Chondrocyte (in vitro differentiated cells): ENCODE results near the gene RBMS1. TPM values are rescaled to one million over a fixed set of nuclear protein-coding genes. Genes with fewer than 3 reads are reported as not detected.

ENCODE experiments used
- DNase-seq: peaks from one replicate; pipeline ENCODE4 v3.0.0; 2021; ENCODE audit warnings: mixed read lengths, low spot score
- H3K27ac Mint-ChIP-seq: one replicate; pipeline ENCODE4 v1.8.0; 2021; ENCODE audit warnings: mild to moderate bottlenecking, moderate library complexity, mixed read lengths; ENCODE audit not compliant: unreplicated experiment
- H3K27me3 Mint-ChIP-seq: 2 replicates; pipeline ENCODE4 v1.8.0; 2021; ENCODE audit warnings: low read depth, mixed read lengths
- H3K36me3 Mint-ChIP-seq: 2 replicates; pipeline ENCODE4 v1.8.0; 2021; ENCODE audit warnings: low read depth, mixed read lengths
- H3K4me1 Mint-ChIP-seq: 2 replicates; pipeline ENCODE4 v1.8.0; 2021; ENCODE audit warnings: low read depth, mild to moderate bottlenecking, mixed read lengths
- H3K4me3 Mint-ChIP-seq: one replicate; pipeline ENCODE4 v1.8.0; 2021; ENCODE audit warnings: mild to moderate bottlenecking, moderate library complexity, mixed read lengths; ENCODE audit not compliant: unreplicated experiment
- H3K9me3 Mint-ChIP-seq: 2 replicates; pipeline ENCODE4 v1.8.0; 2021; ENCODE audit warnings: low read depth, mixed read lengths
- CTCF ChIP-seq: fragments of 200-600 bp; sonication (generic); IDR thresholded peaks from 2 replicates; pipeline ENCODE4 v1.5.0; 2021; ENCODE audit warnings: antibody characterized with exemption, mild to moderate bottlenecking, moderate library complexity
- total RNA-seq: library from RNA; stranded (reverse); gene quantifications from 3 replicates; pipeline ENCODE4 v1.2.1, GENCODE V29; 2021

RBMS1 gene
- total RNA-seq, 1 donor from 2014 or later, result 133 TPM

- Mint-ChIP-seq H3K27ac (peak overlapping the region; percentile 37), H3K4me3 (no peak overlapping the region), H3K27me3 (no peaks in the 10 kb centered on the region), H3K36me3 (peaks cover 2% of the 10 kb centered on the region), H3K4me1 (peaks cover 62% of the 10 kb centered on the region), H3K9me3 (no peaks in the 10 kb centered on the region)
- no peak for TF ChIP-seq CTCF
- DNase-seq, result no peak
Measured at GRCh38 chr2:160232905-160233475, 260.6 kb downstream of the RBMS1 start.

GRCh38 chr2:160229591-160229990 is 264.0 kb downstream of the RBMS1 start:
- Mint-ChIP-seq H3K27me3 (no peaks in the 10 kb centered on the region), H3K27ac (peak overlapping the region; percentile 97), H3K4me1 (peaks cover 82% of the 10 kb centered on the region), H3K4me3 (no peak overlapping the region), H3K9me3 (no peaks in the 10 kb centered on the region), H3K36me3 (peaks cover 2% of the 10 kb centered on the region)
- no peak for TF ChIP-seq CTCF
- DNase-seq, result no peak

DNA sequence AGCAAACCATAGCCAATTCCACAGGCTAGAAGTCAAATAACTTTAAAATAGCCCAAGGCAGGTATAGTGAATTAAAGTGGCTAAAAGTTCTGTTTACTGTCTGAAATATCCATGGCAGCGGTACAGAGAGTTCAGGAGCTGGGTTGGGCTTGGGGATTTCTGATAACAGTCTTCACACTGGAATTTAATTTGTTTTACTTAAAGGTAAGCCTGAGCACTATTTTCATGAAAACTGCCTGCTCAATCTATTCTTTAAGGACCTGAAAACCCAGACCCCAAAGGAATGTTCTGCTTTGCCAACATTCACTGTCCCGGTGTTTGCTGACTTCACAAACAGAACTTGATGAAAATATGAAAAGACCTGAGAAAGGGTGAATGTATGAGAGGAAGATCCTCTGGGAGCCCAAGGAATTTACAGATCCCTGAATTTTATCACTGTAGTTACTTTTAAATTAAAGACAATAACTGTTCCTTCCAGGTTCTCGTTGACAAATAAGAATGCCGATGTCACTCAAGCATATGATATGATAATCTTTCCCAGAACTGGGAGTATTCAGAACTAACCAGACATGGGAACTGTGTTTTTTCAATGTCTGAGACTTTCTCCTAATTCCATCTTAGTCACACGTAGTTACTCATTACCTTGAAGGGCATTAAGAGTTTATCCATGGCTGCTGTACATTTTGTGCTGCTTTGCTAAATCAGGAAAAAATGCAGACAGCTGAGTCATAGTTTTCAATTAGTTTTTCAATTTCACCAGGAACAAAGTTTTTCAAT is 265.3 kb downstream of the RBMS1 start:
- Mint-ChIP-seq H3K36me3 (peaks cover 2% of the 10 kb centered on the region), H3K4me1 (peaks cover 82% of the 10 kb centered on the region), H3K4me3 (no peak overlapping the region), H3K27me3 (no peaks in the 10 kb centered on the region), H3K9me3 (no peaks in the 10 kb centered on the region), H3K27ac (peak overlapping the region; percentile 97)
- no peak for DNase-seq
- no peak for TF ChIP-seq CTCF

DNA sequence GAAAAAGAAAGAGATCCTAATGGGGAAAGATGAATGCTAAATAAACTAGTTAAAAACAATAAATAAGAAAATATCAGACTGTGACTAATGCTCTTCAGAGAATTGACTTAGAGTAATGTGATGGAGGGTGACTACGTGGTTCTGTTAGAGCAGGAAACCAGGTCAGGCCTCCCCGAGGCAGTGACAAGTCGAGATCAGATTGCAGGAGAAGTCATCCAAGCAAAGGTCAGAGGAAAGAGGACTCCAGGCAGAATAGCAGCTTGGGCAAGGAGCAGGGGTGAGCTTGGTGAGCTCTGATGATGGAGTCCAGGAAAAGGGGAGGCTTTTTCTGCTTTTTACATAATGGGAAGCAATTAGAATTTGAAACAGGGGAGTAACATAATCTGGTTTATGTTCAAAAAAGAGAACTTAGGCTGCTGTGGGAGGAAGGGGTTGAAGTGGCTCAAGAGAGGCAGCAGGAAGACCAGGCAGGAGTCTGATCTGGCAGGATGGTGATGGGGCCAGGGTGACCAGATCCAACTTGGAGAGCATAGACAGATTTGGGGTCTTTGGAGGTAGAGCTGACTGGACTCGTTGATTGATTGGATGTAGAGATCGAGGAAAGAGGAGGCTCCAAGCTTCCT is 266.2 kb downstream of the RBMS1 start:
- H3K9me3 Mint-ChIP-seq, result no peaks in the 10 kb centered on the region
- TF ChIP-seq CTCF, result no peak
- no peak overlapping the region for H3K4me3 Mint-ChIP-seq
- H3K4me1 Mint-ChIP-seq, result peaks cover 82% of the 10 kb centered on the region
- H3K27me3 Mint-ChIP-seq, result no peaks in the 10 kb centered on the region
- H3K36me3 Mint-ChIP-seq, result no peaks in the 10 kb centered on the region
- peak overlapping the region; percentile 97 for H3K27ac Mint-ChIP-seq
- DNase-seq, result no peak

- Mint-ChIP-seq H3K36me3 (no peaks in the 10 kb centered on the region), H3K4me3 (no peak overlapping the region), H3K27ac (peak overlapping the region; percentile 96), H3K9me3 (no peaks in the 10 kb centered on the region), H3K27me3 (no peaks in the 10 kb centered on the region), H3K4me1 (peaks cover 90% of the 10 kb centered on the region)
- DNase-seq, result no peak
- TF ChIP-seq CTCF, result no peak
Measured at GRCh38 chr2:160226367-160226766, 267.2 kb downstream of the RBMS1 start.
